GM19043 (cell line): Measurements from ENCODE around the gene CNIH2.
"Not testable (repeated sequence)": the region's sequence is repeated elsewhere in the genome, so short reads cannot be mapped to it uniquely, and the experiment has no call there.

Source experiments
- ATAC-seq: cut with Tn5 transposase; IDR thresholded peaks from one replicate; pipeline ENCODE4 v1.9.1; 2021; ENCODE audit warnings: low read depth; ENCODE audit not compliant: unreplicated experiment

Gene CNIH2

DNA sequence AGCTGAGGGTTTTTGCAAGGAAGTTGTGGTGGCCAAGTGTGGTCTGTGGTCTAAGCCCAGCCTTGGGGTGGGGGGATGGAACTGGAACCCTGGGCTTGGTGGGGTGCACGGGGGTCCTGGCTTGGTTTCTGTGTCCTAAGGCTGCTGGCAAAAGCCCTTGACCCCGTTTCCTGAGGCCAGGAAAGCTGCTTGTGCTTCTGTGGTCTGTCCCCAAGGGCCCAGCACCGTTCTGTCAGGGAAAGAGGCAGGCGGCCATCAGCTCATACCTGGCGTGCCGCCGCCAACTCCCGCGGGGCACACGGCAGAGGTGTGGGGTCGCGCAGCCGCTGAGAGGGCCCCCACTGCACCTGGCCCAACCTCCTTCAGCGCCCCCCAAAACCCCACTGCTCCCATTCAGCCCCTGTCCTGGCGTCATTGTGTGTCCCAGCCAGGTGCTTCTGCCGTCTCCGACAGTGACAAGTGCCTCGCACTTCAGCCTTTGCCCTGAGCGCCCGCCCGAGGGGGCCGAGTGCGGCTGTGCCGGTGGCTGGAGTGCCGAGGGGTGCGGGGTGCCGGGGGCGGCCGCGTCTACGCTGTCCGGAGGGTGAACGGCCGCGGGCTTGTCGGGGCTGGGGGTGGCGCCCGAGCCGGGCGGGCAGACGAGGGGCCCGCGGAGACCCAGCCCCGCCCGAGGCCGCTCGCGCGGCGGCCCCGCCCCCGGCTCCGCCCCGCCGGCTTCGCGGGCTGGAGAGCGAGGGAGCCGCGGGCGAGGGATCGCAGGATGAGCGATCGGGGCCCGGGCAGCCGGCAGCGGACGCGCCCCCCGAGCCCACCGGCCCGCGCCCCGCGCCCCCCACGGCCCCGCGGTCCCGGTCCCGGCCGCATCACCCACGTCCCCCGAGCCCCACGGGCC is at the start of gene CNIH2:
Gene CNIH2 (plus strand): TSS at position 705 of the 892 bp plus-strand sequence. CDS start 282 bp downstream, outside the sequence.
- no peak for ATAC-seq

DNA sequence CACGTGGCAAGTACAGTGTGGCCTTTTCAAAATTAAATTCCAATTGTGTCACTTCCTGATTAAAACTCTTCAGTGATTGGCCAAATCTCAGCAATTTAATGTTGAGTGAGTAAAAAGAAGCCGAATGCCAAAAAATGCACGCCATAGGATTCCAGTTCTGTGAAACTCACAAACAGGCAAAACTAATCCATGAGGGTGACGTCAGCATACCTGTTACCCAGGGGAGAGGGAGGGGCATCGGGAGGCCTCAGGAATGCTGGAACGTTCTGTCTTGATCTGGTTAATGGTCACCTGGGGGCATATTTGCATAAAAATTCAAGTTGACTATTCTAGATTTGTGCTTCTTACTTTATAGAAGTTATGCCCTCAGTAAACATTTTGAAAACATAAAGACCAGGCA is 49.5 kb upstream of the CNIH2 start:
- ATAC-seq, result no peak

DNA sequence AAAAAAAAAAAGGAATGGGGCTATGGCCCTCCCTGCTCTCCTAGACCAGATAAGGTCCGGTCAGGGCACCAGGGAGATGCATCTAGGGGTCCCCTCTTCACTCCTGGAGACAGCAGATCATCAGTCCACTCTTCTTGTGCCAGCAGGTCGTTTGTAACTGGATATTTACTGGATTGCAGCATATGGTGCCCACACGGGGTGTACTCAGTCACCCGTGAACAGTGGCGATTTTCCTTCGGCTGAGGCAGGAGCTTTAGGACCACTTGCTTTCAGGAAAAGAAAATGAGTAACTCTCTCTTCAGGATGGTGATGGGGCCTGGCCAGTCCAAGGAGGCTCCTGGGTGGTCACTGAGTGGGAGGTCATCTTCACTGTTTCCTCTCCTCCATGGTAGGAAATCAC is 47.8 kb upstream of the CNIH2 start:
- ATAC-seq, result no peak

DNA sequence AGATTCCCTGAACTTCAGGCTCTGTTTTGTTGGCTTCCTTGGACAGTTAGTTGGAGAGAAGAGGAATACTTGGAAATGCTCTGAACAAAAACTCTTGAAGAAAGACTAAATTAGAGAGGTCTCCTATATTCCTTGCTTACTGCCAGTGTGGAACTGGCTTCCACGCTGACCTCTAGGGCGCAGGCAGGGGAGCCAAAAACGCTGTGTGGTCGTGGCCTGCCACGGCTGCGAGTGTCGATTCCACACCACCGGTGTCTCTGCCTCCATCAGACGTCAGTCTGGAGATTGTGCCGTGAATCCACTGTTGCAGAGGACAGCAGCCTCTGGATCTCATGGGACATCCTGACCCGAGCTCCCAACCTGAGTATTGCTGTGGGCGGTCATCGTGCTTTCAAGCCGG is 47.0 kb upstream of the CNIH2 start:
- no peak for ATAC-seq

DNA sequence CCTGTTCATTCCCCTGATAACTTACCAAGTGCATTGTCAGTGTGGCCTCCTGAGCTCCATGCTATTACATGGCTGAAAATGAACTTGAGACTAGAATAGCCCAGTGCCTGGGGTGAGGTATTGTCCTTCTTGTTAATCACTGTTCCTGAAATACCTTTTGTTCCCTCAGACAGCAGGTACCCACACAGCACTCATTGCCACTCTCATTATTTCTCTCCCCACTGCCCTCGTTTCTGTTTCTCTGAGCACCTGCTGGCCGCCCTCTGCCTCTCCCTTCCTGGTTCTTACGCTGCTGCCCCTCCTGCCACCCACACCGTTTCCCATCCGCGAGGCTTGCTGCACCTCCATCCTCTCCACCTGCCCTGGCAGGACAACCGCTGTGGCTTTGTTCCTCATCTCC is 46.4 kb upstream of the CNIH2 start:
- no peak for ATAC-seq

DNA sequence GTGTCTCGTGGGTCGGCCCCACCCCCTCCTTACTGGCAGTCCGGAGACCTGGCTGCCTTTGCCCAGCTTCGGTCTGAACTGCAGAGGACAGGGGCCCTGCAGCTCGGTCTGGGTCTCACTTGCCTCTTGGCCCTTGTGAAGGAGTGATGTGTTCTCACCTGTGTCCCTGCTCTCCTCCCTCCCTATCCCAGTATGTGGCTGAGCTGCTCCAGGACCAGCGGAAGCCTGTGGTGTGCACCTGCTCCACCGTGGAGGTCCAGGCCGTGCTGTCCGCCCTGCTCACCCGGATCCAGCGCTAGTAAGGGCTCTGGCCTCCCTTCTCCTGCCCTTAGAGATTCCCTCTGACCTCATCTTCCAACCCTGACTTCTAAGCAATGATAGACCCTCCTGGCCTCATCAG is 45.2 kb upstream of the CNIH2 start:
- no peak for ATAC-seq

DNA sequence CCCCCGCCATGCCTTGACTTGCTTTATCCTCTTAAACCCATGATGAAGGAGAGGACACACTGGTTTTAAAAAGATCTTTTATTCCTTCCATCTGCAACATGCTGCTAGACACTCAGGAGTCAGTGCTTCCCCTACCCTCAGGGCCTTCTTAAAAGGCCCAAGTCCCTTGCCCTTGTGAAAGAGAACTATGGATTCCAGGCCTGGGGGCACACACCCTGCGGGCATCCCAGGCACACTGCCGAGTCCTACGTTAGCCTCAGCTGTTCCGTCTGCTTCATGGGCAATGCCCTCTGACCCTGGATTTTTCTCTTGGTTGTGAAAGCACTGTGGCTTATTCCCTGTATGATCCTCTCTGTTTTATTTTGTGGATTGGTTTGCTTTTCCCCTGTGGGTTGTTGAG is 44.7 kb upstream of the CNIH2 start:
- no peak for ATAC-seq

DNA sequence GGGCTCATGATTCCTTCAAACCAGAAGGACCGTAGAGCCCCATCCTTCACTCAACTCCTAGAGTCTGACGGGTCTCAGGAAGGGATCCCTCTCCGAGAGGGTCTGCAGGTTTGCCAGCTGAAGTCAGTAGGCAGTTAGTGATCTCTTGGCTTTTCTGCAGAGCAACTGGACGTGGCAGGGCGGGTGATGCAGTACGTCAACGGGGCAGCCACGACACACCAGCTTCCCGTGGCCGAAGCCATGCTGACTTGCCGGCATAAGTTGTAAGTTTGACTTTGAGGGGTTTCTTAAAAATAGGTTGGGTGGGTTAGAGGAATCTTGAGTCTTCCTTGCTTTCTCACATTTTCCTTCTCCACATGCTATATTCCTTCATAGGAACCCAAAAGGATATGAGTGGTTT is 42.8 kb upstream of the CNIH2 start:
- ATAC-seq, result no peak

DNA sequence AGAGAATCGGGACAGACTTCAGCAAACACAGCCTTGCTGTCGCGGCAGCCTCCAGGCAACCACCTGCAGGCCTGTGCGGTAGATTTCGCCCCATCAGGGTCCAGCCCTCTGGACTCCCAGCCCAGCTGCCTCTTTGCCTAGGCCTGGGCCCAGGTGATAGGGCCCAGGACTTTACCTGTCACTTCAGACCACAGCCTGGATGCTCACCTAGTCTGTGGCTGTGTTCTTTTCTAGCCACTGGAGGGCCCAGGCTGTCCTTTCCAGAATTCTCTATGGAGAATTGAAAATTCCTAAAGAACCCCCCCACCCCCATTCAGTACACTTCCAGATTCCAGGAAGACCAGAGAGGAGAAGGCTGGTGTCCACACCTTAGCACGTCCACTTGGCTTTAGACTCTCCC is 40.1 kb upstream of the CNIH2 start:
- no peak for ATAC-seq

DNA sequence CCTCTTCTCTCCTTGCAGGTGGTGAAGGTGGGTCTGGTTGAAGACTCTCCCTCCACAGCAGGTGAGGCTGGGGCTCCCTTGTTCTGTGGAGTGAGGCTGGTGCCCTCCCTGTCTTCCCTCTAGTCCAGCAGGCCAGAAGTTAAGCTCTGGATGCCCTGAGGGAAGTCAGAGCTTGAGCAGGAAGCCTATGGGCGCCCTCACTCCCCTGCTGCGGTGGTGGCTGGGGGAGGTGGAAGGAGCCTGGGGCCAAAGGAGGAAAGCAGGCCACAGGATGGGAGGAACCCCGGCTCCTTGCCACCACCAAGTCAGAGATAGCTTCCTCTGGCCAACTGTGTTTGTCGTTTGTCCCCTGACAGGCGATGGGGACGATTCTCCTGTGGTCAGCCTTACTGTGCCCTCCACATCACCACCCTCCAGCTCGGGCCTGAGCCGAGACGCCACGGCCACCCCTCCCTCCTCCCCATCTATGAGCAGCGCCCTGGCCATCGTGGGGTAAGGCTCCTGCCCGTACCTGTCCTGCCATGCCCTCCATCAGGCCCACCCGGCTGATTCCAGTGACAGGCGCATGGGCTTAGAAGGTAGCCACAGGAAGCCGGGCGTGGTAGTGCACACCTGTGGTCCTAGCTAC is 39.1 kb upstream of the CNIH2 start:
- no peak for ATAC-seq

DNA sequence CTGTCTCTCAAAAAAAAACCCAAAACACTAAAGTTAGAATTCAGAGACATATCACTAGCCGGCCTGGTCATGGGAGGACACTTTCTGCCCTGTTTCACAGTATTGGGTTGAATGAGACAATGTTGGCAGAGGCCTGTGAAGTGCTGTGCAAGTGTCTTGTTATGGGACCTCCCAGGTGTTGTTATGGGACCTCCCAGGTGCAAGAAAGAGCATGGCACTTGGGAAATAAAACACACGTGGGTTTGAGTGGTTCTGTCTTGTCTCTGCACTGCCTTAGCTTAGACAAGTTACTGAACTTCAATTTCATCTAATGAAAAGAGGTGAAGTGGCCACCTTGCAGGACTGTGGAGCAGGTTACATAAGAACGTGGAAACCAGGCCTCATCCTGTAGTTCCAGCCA is 38.5 kb upstream of the CNIH2 start:
- no peak for ATAC-seq

DNA sequence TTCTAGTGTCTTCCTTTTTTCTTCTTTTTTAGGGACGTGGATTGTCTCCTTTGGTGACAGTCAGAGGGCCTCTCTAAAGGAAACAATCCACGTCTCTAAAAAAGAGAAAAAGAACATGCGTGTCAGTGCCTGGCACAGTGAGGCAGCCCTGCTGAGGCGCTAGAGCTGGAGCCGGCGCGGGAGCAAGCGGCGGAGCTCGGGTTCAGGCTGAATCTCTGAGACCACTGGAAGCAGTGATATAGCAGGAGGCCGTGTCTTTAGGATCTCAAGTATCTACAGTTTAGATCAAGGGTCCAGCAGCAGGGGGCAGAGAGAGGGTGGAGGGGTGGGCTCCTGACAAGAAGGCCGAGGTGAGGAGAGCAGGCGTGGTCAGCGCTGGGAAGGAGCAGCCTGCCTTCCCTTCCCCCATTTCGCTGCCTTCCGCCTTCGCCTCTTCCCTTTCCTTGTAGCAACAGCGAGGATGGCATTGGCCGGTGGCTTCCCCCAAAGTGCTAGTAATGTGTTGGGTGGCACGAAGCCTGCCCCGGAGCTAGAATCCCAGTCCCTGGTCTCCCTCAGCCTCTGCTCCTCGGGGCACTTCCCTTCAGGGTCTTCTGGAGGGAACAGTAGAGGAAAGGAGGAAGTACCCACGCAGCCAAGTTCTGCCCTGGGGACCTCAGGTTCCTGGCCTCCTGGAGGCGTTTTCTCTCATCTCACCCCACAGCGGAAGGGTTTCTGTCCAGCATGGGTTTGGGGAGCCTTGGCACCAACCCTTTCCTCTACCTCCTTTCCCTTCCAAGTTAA is 37.8 kb upstream of the CNIH2 start:
- ATAC-seq, result no peak

DNA sequence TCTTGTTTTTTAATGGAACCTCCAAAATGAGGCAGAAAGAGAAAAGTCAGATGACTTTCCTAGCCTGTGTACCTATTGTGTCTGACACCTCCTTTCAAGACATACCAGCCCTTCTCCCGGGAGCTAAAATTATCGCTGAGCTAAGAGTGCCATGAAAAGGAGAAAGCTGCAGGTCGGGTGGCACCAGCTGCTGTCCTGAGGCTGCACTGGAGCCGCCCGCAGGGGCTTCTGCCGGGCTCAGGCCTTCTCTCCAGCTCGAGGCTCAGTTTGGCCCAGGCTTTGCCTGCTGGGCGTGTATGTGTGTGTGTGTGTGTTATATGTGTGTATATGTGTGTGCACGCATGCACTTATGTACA is 37.2 kb upstream of the CNIH2 start:
- no peak for ATAC-seq

DNA sequence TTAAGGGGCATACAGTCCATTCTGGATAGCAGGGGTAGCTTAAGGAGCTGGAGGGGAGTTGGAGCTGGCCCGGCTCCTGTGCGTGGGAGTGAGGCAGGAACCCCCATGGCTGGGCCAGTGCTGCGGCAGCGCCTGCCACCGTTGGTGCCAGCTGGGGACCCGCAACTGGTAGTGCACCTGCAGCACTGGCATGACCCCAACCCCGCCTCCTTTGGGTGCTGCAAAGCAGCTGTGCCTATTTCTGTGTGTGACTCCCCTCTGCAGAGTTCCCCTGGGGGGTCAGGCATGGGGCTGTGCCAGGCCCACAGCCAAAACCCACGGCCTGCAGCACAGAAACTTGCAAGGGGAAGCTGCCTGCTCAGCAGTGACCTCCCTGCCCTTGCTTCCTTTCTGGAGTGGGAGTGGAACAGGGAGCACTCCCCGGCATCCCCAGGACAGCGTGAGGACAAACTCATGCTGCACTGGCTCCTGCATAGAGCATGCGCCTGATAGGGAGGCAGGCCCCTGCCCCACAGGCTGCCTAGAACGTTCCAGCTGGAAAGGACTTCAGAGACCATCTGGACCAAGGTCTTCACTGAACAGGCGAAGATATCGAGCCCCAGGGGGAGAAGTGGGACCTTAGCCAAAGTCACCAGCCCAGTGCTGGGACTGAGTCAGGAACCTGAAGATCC is 35.7 kb upstream of the CNIH2 start:
- no peak for ATAC-seq

DNA sequence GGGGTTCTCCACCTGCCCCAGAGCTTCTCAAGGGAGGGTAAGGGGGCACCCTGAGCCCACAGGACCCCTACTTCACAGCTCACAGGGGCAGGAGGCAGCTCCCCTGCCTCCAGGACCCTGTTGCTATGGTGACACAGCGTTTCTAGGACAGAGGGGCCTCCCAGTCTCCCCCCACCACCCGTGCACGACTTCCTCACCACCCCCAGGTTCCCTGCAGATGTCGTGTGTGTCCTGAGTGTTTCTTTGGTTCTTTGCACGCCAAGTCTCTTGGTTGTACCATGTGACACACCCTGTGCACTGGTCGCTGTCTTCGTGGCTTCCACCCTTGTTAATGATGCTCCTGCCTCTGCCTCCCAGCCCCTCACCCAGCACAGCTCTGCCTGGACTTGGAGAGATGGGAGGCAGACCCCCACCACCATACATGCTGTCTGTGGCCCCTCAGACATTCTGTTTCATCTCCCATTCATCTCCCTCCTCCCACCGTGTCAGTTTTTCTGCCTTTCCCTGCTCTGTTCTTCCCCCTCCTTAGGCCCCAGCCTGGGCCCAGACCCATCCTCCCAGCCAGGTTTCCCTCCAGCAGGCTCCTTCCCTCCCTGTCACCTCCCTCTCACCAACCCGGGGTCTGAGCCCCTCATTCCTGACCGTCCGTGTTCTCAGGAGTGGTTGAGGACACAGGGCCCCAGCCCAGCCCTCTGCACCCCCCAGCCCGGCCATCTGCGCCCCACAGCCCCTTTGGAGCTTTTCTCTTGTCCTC is 34.0 kb upstream of the CNIH2 start:
- no peak for ATAC-seq

DNA sequence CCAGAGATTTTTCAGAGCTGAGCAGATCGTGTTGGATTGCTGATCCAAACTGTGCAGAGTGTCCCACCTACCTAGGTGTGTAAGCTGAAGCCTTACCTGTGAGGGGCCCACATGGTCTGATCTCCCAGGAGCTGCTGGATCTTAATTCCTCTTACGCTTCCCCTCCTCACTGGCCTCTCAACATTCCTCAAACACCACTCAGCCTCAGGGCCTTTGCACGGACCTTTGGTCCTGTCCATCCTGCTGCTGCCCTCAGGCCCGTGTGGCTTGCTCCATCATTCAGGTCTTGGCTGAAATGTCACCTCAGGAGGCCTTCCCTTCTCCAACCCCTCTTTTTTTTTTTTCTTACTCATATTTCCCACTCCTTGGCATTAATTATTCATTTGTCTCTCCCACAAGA is 30.7 kb upstream of the CNIH2 start:
- ATAC-seq, result no peak

DNA sequence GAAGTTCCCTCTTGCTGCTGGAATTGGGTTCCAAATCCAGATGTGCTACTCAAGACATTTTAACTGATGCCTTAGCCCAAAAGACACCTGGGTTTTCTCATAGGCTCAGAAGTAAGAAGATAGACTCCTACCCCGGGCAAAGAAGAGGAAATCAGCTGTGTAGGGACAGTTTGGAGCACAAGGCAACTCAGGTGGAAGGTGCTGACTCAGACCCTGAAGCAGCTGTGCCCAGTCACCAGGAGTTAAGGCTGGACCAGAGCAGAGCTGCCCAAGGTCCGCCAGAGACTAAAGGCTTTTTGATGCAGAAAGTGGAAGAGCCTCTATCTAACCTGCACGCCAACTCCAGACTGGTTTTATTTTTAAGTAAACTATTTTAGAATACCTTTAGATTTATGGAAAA is 30.2 kb upstream of the CNIH2 start:
- no peak for ATAC-seq

DNA sequence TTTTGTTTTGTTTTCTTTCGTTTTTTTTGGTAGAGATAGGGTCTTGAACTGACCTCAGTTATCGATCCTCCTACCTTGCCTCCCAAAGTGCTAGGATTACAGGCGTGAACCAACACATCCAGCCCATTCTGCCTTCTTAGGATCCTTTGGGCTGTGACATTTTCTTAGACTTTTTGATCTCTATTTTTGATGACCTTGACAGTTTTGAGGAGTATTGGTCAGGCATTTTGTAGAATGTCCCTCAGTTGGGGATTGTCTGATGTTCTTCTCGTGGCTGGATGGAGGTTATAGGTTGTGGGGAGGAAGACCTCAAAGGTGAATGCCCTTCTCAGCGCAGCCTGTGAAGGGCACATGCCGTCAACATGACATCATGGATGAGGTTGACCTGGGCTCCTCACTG is 29.1 kb upstream of the CNIH2 start:
- no peak for ATAC-seq

DNA sequence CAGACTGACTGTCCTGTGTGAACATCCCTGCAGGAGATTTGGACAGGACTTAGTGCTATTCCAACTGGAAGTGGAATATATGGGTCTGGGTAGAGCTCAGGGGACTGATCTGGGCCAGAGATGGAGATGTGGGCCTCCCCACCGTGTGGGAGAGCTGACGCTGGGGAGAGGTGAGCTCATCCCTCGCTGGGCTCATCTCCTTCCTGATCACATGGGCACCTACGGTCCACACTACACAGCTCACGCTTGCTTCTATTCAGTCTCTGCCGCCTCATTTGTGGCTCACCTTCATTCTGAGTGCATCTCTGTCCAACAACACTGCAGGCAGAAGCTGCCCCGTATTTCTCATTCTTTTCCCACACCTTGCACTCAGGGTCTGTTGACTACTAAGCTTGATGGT is 26.2 kb upstream of the CNIH2 start:
- no peak for ATAC-seq

DNA sequence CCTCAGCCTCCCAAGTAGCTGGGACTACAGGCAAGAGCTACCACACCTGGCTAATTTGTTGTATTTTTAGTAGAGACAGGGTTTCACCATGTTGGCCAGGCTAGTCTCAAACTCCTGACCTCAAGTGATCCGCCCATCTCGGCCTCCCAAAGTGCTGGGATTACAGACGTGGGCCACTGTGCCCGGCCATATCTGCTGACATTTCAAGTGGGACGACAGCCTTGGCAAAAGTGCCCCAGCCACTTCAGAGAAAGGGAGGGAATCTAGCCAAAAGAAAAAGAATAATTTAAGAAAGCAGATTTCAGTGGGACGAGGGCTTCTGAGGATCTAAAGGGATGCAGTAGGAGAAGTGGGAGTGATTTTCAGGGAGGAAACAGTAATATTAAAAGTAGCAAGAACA is 24.9 kb upstream of the CNIH2 start:
- ATAC-seq, result not testable (repeated sequence)
